ENCODE results near the gene SFT2D2.

SFT2D2 gene

DNA sequence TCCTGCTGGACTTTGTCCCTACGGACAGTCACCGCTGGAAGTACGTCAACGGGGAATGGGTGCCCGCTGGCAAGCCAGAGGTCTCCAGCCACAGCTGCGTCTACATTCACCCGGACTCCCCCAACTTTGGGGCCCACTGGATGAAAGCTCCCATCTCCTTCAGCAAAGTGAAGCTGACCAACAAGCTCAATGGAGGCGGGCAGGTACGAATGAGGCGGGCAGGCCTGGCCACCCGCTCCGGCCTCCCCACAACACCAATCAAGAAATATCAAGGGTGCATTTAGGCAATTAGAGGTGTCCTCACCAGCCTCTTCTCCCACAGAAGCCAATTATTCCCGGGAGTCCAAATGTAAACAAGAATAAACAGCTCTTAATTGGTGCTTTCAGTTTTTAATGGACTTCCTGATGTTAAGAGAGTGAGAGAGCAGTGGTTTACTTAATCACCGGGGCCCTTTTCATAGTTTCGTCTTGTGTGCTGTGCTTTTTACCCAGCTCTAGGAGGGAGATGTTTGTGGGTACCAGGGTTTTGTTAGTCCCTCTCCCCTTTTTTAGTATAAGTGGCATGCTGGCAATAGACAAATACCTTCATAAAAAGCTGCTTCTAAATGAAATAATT lies 65.5 kb downstream of the SFT2D2 start:
- TF ChIP-seq CTCF (IDR thresholded peaks at IDR 0.05): no peak

DNA sequence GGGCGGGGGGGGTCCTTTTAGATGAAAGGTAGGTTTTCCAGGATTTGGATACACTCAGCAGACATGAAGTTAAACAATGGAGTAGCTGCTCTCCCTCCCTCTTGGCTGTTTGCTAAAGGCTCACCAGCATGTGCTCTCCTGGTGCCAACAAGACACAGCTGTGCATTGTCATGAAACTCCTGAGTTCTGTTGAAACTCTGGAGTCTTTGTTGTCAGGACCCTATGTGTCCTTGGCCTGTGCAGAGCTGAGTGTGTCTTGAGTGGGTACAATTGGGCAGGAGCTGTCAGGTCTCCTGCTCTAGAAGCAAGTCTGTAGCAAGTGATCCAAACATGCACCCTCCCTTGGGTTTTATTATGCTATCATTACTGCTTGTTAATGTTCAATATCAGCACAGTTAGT lies 67.6 kb downstream of the SFT2D2 start:
- TF ChIP-seq CTCF (IDR thresholded peaks at IDR 0.05): no peak

DNA sequence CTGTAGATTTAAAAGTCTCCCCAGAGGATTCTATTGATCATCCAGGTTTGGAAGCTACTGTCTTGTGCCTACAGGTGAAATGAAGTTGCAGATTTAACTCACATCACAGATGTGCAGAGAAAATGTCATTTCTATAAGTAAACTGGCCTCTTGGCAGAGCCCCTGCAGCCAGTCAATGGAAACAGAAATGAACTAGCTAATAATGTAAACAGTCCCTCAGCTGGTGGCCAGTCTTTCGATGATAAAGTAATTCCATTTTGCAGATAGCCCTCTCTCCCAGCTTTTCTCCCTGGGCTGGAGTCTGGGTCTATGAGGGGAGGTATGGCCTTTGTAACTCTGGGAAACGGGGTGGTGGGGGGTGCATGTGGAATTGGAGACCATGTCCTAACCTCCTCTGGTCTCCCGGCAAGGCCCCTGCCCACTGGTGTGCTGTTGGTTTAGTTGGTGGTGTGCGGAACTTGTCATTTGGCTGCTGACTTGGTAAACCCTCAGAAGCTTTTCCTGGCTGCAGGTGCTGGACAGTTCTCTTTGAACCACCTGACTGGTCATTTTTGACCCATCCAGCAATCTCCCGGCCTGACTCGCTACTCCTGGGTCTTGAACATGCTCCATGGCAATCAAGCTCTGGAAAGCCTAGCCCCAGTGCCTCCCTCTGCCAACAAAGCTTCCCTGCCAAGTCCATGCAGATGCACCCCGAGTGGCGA lies 69.8 kb downstream of the SFT2D2 start:
- no peak for TF ChIP-seq CTCF (IDR thresholded peaks at IDR 0.05)

DNA sequence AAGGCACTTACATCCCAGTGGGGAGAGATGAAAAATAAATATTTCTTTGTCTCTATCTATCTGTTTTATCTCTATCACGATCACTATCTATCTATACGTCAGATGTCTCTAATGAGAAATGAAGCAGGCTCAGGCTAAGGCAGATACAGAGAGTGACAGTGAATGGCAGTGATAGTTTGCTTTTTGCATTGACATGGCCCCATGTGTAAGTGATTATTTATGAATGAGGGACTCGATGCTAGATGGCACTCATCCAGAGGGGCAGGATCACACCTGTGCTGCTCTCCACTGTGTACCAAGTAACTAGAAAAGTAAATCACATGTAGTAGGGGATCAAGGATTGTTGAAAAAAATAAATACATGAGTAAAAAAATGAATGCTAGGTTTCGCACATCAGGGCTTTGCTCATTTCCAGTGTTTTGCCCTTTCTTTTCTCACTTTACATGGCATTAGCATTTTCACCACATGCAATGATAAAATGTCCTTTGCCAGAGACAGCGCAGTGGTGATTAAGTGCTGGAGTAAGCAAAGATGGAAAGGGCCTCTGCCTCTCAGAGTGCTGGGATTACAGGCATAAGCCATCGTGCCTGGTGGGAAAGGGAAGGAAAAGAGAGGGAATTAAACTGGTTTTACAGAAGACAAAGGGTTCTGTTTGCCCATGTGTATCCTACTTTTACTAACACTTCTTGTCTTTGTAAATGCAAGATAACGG lies 71.4 kb downstream of the SFT2D2 start:
- no peak for TF ChIP-seq CTCF (IDR thresholded peaks at IDR 0.05)

- no peak for TF ChIP-seq CTCF (IDR thresholded peaks at IDR 0.05)
These were observed 72.6 kb downstream of the SFT2D2 start for GRCh38 chr1:168298446-168298845.

DNA sequence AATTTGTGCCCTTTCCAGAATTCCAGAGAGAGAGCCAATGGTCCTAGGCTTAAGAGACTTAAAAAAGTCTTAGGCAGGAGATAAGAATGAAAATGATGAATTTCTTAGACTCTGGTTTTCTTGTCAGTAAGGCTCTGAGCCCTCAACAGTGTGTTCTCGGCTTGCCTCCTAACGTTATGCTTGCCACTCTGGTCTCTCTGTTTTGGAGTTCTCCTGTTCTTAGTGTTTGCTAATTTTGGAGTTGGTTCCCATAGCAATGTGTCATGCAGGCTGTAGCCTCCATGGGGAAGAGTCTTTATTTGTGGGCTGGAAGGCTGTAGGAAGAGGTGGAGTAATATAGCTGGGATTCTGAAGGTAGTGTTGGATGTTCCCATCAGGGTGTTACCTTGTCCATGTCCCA lies 74.8 kb downstream of the SFT2D2 start:
- no peak for TF ChIP-seq CTCF (IDR thresholded peaks at IDR 0.05)

GRCh38 chr1:168301664-168302320 lies 76.0 kb downstream of the SFT2D2 start:
- no peak for TF ChIP-seq CTCF (IDR thresholded peaks at IDR 0.05)

Data from LNCAP (cell line).